HG03175 (cell line): ENCODE results near the gene ITCH.
A peak's percentile ranks its signal among the peaks of the same experiment; 100 is the strongest.
"Not testable (repeated sequence)": the region's sequence is repeated elsewhere in the genome, so short reads cannot be mapped to it uniquely, and the experiment has no call there.

ENCODE experiments used
- ATAC-seq: cut with Tn5 transposase; IDR thresholded peaks from one replicate; pipeline ENCODE4 v1.9.1; 2021; ENCODE audit warnings: mild to moderate bottlenecking, moderate library complexity; ENCODE audit not compliant: unreplicated experiment

The ITCH gene

GRCh38 chr20:34363062-34363464 is at the start of gene ITCH:
Gene ITCH (plus strand): TSS chr20:34363273. CDS start chr20:34393812, 30,539 bp downstream.
- peak; percentile 96 for ATAC-seq

GRCh38 chr20:34315236-34315635 is 47.8 kb upstream of the ITCH start:
- no peak for ATAC-seq

- ATAC-seq = no peak
These were observed 46.8 kb upstream of the ITCH start for GRCh38 chr20:34316196-34316814.

- ATAC-seq = no peak
These were observed 44.2 kb upstream of the ITCH start for GRCh38 chr20:34318609-34319443.

- ATAC-seq = no peak
These were observed 42.2 kb upstream of the ITCH start for GRCh38 chr20:34320861-34321260.

GRCh38 chr20:34322267-34323105 is 40.6 kb upstream of the ITCH start:
- ATAC-seq = no peak

- ATAC-seq = no peak
These were observed 38.5 kb upstream of the ITCH start for GRCh38 chr20:34324541-34324940.

GRCh38 chr20:34328207-34328606 is 34.9 kb upstream of the ITCH start:
- not testable (repeated sequence) for ATAC-seq

- no peak for ATAC-seq
These were observed 34.0 kb upstream of the ITCH start for GRCh38 chr20:34328928-34329677.

GRCh38 chr20:34330861-34331544 is 32.1 kb upstream of the ITCH start:
- ATAC-seq = not testable (repeated sequence)

- ATAC-seq = no peak
These were observed 31.2 kb upstream of the ITCH start for GRCh38 chr20:34331838-34332237.

- no peak for ATAC-seq
These were observed 30.7 kb upstream of the ITCH start for GRCh38 chr20:34332262-34332920.

GRCh38 chr20:34333786-34334185 is 29.3 kb upstream of the ITCH start:
- ATAC-seq = no peak

- ATAC-seq = no peak
These were observed 28.2 kb upstream of the ITCH start for GRCh38 chr20:34334654-34335407.

GRCh38 chr20:34337544-34337943 is 25.5 kb upstream of the ITCH start:
- ATAC-seq = no peak

- ATAC-seq = peak; percentile 72
These were observed 24.9 kb upstream of the ITCH start for GRCh38 chr20:34337982-34338726.

- ATAC-seq = not testable (repeated sequence)
These were observed 22.3 kb upstream of the ITCH start for GRCh38 chr20:34340726-34341125.

GRCh38 chr20:34341199-34341598 is 21.9 kb upstream of the ITCH start:
- not testable (repeated sequence) for ATAC-seq
